ENCODE results near the gene SP8. TPM values are rescaled to one million over a fixed set of nuclear protein-coding genes. Genes with fewer than 3 reads are reported as not detected.

SP8 gene
- total RNA-seq, 1 donor from 2014 or later, result 0.70 TPM

DNA sequence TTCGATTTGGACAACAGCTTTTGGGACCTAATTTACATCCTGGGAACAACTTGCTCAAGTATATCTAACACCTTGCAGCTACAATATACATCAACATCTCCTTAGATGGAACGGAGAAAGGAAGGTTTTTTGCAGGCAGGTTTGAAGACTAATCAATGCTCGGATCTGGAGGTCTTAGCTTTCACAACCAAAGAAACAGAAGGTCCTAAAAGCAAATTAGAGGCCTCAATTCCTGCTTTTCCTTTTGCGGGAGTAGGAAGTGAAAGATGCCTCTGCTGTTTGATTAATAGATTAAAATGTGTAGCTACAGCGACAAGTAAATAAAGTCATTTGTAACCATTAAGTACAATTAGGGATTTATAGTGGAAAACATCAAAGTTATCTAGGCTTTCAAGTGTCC is 3.7 kb upstream of the SP8 start:
- Histone ChIP-seq H3K4me1 (ENCODE audit: insufficient read depth, low read length) (peaks cover 7% of the 10 kb centered on the region), H3K27me3 (ENCODE audit: insufficient read depth, low read length) (peaks cover 92% of the 10 kb centered on the region), H3K9me3 (ENCODE audit: insufficient read depth, low read depth, low read length) (no peaks in the 10 kb centered on the region), H3K36me3 (ENCODE audit: insufficient read depth, low read length) (no peaks in the 10 kb centered on the region), H2AFZ (ENCODE audit: low read depth, low read length) (no peak overlapping the region), H3K79me2 (ENCODE audit: insufficient read depth, low read length) (no peaks in the 10 kb centered on the region), H3K27ac (ENCODE audit: low read depth, low read length) (no peak overlapping the region), H3K4me3 (ENCODE audit: insufficient read depth, low read depth, low read length) (no peak overlapping the region), H4K20me1 (ENCODE audit: insufficient read depth, low read length) (peaks cover 3% of the 10 kb centered on the region), H3K9ac (ENCODE audit: low read length) (no peak overlapping the region), H3K4me2 (ENCODE audit: low read length) (no peak overlapping the region)
- Mint-ChIP-seq H3K36me3 (ENCODE audit: low read depth, unreplicated experiment) (peaks cover 2% of the 10 kb centered on the region), H3K4me3 (ENCODE audit: unreplicated experiment) (no peak overlapping the region), H3K9me3 (ENCODE audit: unreplicated experiment) (peaks cover 1% of the 10 kb centered on the region), H3K27me3 (ENCODE audit: low read depth, unreplicated experiment) (peaks cover 82% of the 10 kb centered on the region), H3K27ac (ENCODE audit: unreplicated experiment) (no peak overlapping the region), H3K4me1 (ENCODE audit: low read depth, unreplicated experiment) (peaks cover 1% of the 10 kb centered on the region)
- FAIRE-seq, result no peak
- no peak for DNase-seq (ENCODE audit: low read depth)
- TF ChIP-seq, protein P1, sequence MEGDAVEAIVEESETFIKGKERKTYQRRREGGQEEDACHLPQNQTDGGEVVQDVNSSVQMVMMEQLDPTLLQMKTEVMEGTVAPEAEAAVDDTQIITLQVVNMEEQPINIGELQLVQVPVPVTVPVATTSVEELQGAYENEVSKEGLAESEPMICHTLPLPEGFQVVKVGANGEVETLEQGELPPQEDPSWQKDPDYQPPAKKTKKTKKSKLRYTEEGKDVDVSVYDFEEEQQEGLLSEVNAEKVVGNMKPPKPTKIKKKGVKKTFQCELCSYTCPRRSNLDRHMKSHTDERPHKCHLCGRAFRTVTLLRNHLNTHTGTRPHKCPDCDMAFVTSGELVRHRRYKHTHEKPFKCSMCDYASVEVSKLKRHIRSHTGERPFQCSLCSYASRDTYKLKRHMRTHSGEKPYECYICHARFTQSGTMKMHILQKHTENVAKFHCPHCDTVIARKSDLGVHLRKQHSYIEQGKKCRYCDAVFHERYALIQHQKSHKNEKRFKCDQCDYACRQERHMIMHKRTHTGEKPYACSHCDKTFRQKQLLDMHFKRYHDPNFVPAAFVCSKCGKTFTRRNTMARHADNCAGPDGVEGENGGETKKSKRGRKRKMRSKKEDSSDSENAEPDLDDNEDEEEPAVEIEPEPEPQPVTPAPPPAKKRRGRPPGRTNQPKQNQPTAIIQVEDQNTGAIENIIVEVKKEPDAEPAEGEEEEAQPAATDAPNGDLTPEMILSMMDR (IDR thresholded peaks at IDR 0.05; ENCODE audit: insufficient read depth, low read depth, low read length), result no peak
- TF ChIP-seq EZH2 (IDR thresholded peaks at IDR 0.05; ENCODE audit: insufficient read depth, low read length), result no peak

DNA sequence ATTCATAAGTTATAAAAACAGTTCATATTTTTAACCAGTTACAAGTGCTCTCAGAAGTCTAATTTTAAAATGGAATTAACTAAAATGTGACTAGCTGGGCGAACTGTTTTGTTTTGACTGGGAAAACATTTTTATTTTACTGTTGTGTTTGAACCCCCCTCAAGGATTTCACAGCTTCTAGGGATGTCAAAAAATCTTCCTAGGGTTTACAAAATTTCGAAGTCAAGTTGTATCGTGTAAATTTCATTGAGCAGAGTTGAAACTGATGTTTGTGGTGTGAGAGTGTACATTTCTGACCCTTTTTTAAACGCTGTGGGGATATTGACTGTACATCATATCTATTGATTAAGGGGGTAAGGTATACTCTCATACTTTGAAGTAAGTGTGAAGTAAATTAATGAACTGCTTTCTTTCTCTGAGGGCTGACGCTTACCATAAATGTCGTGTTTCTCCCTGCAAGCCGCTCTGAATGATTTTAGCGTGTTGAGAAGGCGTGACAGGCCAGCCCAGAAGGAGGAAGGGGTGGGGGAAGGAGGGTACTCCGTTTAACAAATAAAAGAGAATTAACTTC is 1.8 kb upstream of the SP8 start:
- Mint-ChIP-seq H3K36me3 (ENCODE audit: low read depth, unreplicated experiment) (peaks cover 2% of the 10 kb centered on the region), H3K4me1 (ENCODE audit: low read depth, unreplicated experiment) (peaks cover 3% of the 10 kb centered on the region), H3K9me3 (ENCODE audit: unreplicated experiment) (peaks cover 4% of the 10 kb centered on the region), H3K27me3 (ENCODE audit: low read depth, unreplicated experiment) (peaks cover 72% of the 10 kb centered on the region), H3K4me3 (ENCODE audit: unreplicated experiment) (no peak overlapping the region), H3K27ac (ENCODE audit: unreplicated experiment) (no peak overlapping the region)
- DNase-seq (ENCODE audit: low read depth) (no peak), FAIRE-seq (no peak)
- Histone ChIP-seq H3K36me3 (ENCODE audit: insufficient read depth, low read length) (no peaks in the 10 kb centered on the region), H3K9me3 (ENCODE audit: insufficient read depth, low read depth, low read length) (no peaks in the 10 kb centered on the region), H3K4me3 (ENCODE audit: insufficient read depth, low read depth, low read length) (no peak overlapping the region), H3K4me2 (ENCODE audit: low read length) (no peak overlapping the region), H3K27me3 (ENCODE audit: insufficient read depth, low read length) (peaks cover 89% of the 10 kb centered on the region), H3K79me2 (ENCODE audit: insufficient read depth, low read length) (no peaks in the 10 kb centered on the region), H4K20me1 (ENCODE audit: insufficient read depth, low read length) (peaks cover 3% of the 10 kb centered on the region), H2AFZ (ENCODE audit: low read depth, low read length) (no peak overlapping the region), H3K9ac (ENCODE audit: low read length) (no peak overlapping the region), H3K27ac (ENCODE audit: low read depth, low read length) (no peak overlapping the region), H3K4me1 (ENCODE audit: insufficient read depth, low read length) (peaks cover 10% of the 10 kb centered on the region)
- TF ChIP-seq, protein P1 (IDR thresholded peaks at IDR 0.05; ENCODE audit: insufficient read depth, low read depth, low read length), result no peak
- TF ChIP-seq EZH2 (IDR thresholded peaks at IDR 0.05; ENCODE audit: insufficient read depth, low read length), result no peak

DNA sequence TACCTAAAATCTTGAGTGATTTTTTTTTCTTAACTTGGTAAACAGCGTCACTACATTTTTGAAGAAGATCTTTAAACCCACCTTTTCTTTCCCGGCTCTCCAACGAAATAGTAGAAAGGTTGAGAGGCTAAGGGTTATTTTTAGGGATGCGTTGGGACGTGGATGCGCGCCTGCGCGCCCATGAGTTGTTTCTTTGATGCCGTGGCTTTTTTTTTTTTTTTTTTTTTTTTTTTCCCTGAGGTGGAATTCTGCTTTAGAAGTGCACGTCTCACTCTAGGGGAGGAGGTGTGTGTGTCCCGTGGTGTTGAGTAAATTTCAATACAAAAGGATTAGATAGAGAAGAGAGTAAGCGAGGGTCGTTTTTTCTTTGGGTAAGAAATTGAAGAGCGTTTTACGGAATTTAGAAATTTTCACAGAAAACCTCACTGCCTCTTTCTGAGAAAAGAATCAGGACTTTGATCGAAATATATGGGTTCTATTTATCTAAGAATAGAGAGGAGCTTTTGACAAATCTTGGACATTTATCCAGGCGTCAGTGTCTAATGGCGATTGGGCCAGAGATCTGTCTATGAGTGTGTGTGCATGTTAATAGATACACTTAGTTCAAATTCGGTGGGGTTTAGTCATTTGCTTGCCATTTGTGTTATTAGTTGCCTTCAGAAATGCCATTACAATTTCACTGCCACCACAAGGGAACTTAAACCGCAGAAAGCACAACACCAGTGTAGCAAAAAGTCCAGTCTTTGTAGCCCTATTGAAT is 1.2 kb upstream of the SP8 start:
- Histone ChIP-seq H3K9me3 (ENCODE audit: insufficient read depth, low read depth, low read length) (no peaks in the 10 kb centered on the region), H4K20me1 (ENCODE audit: insufficient read depth, low read length) (peaks cover 3% of the 10 kb centered on the region), H3K4me2 (ENCODE audit: low read length) (peak overlapping the region; percentile 94), H3K27me3 (ENCODE audit: insufficient read depth, low read length) (peaks cover 86% of the 10 kb centered on the region), H3K9ac (ENCODE audit: low read length) (peak overlapping the region; percentile 72), H3K36me3 (ENCODE audit: insufficient read depth, low read length) (no peaks in the 10 kb centered on the region), H3K79me2 (ENCODE audit: insufficient read depth, low read length) (no peaks in the 10 kb centered on the region), H3K27ac (ENCODE audit: low read depth, low read length) (no peak overlapping the region), H3K4me1 (ENCODE audit: insufficient read depth, low read length) (peaks cover 10% of the 10 kb centered on the region), H2AFZ (ENCODE audit: low read depth, low read length) (no peak overlapping the region), H3K4me3 (ENCODE audit: insufficient read depth, low read depth, low read length) (no peak overlapping the region)
- no peak for TF ChIP-seq EZH2 (IDR thresholded peaks at IDR 0.05; ENCODE audit: insufficient read depth, low read length)
- TF ChIP-seq, protein P1 (IDR thresholded peaks at IDR 0.05; ENCODE audit: insufficient read depth, low read depth, low read length), result no peak
- FAIRE-seq (no peak), DNase-seq (ENCODE audit: low read depth) (no peak)
- H3K27me3 Mint-ChIP-seq (ENCODE audit: low read depth, unreplicated experiment), result peaks cover 71% of the 10 kb centered on the region
- H3K4me1 Mint-ChIP-seq (ENCODE audit: low read depth, unreplicated experiment), result peaks cover 2% of the 10 kb centered on the region
- no peak overlapping the region for H3K27ac Mint-ChIP-seq (ENCODE audit: unreplicated experiment)
- peaks cover 7% of the 10 kb centered on the region for H3K9me3 Mint-ChIP-seq (ENCODE audit: unreplicated experiment)
- no peaks in the 10 kb centered on the region for H3K36me3 Mint-ChIP-seq (ENCODE audit: low read depth, unreplicated experiment)
- H3K4me3 Mint-ChIP-seq (ENCODE audit: unreplicated experiment), result peak overlapping the region; percentile 85

Data from astrocyte (in vitro differentiated cells and primary cell).